Fibroblast of pulmonary artery (primary cell): ENCODE results near the gene WDPCP.
"Not testable (repeated sequence)": the region's sequence is repeated elsewhere in the genome, so short reads cannot be mapped to it uniquely, and the experiment has no call there.

Experiments
- DNase-seq: peaks from one replicate; pipeline ENCODE4 v3.0.0-alpha.2; 2010; ENCODE audit warnings: low read depth
- H3K4me3 ChIP-seq: replicated peaks from 2 replicates; pipeline ENCODE4 v1.5.1; 2011; ENCODE audit warnings: low read depth, mild to moderate bottlenecking, control low read depth, low read length, moderate library complexity
- CTCF ChIP-seq: IDR thresholded peaks from 2 replicates; pipeline ENCODE4 v1.5.1; 2011; ENCODE audit warnings: mild to moderate bottlenecking, control low read depth, low read length, inconsistent platforms; ENCODE audit errors: missing control alignments

WDPCP gene

GRCh38 chr2:63619328-63619727 lies 31.1 kb upstream of the WDPCP start:
- no peak for TF ChIP-seq CTCF
- DNase-seq, result no peak
- no peak overlapping the region for H3K4me3 ChIP-seq

GRCh38 chr2:63617366-63617765 lies 29.1 kb upstream of the WDPCP start:
- DNase-seq, result no peak
- TF ChIP-seq CTCF, result no peak
- no peak overlapping the region for H3K4me3 ChIP-seq

GRCh38 chr2:63614983-63615945 lies 27.0 kb upstream of the WDPCP start:
- H3K4me3 ChIP-seq, result no peak overlapping the region
- TF ChIP-seq CTCF, result no peak
- peak; percentile 73 for DNase-seq

GRCh38 chr2:63614448-63614968 lies 26.2 kb upstream of the WDPCP start:
- TF ChIP-seq CTCF, result no peak
- DNase-seq, result peak; percentile 56
- no peak overlapping the region for H3K4me3 ChIP-seq

- no peak for TF ChIP-seq CTCF
- DNase-seq, result peak; percentile 58
- no peak overlapping the region for H3K4me3 ChIP-seq
Measured at GRCh38 chr2:63613391-63613901, 25.2 kb upstream of the WDPCP start.

GRCh38 chr2:63610525-63610924 lies 22.2 kb upstream of the WDPCP start:
- DNase-seq, result no peak
- no peak overlapping the region for H3K4me3 ChIP-seq
- TF ChIP-seq CTCF, result no peak

GRCh38 chr2:63608865-63609264 lies 20.6 kb upstream of the WDPCP start:
- not testable (repeated sequence) for H3K4me3 ChIP-seq
- DNase-seq, result peak; percentile 28
